A549 (cell line): Measurements from ENCODE around the gene GRIK1. TPM values are rescaled to one million over a fixed set of nuclear protein-coding genes. Genes with fewer than 3 reads are reported as not detected.

Experiments
- ATAC-seq, 2 experiments: fragments of 200-7000 bp in 1 of 2; fragments of >200 bp in 1 of 2; cut with Nextera tagmentation in 1 of 2; cut with Tn5 transposase in 1 of 2; 3 replicates each; pipeline versions ENCODE4 v1.8.0 to v1.9.1; 2018 to 2020; ENCODE audit warnings: mild to moderate bottlenecking in 1 of 2, moderate library complexity in 1 of 2
- CTCF ChIA-PET: fragments of 300-600 bp; sonication (Branson Sonifier 250); formaldehyde crosslinking; extraction: SDS; loops from one replicate; lab custom pipeline; 2021; ENCODE audit warnings: antibody characterized with exemption, inconsistent platforms; lab: Yijun Ruan, JAX
- POLR2A ChIA-PET: fragments of 350-600 bp; formaldehyde crosslinking; extraction: SDS; loops from one replicate; lab custom pipeline; 2021; ENCODE audit warnings: antibody characterized with exemption, inconsistent platforms; lab: Yijun Ruan, JAX
- DNase-seq, 2 experiments: peaks; one replicate each; pipeline versions ENCODE4 v3.0.0 to v3.0.0-alpha.2; 2011 to 2016; ENCODE audit warnings: low read depth in 1 of 2, low spot score in 1 of 2
- FAIRE-seq: peaks from 2 replicates; lab custom pipeline; 2011; peaks lifted over from hg19 to GRCh38; lab: Jason Lieb, UNC
- H3K27ac ChIP-seq, 2 experiments: fragments of >200 bp; sonication (Bioruptor Twin); formaldehyde crosslinking; 3 replicates each; pipeline ENCODE4 v1.5.1; 2016 to 2017
- H3K4me1 ChIP-seq: fragments of >200 bp; sonication (Bioruptor Twin); formaldehyde crosslinking; 3 replicates; pipeline ENCODE4 v1.6.1; 2016
- H3K4me2 ChIP-seq: fragments of >200 bp; sonication (Bioruptor Twin); formaldehyde crosslinking; 3 replicates; pipeline ENCODE4 v1.6.1; 2016
- H3K4me3 ChIP-seq: fragments of >200 bp; sonication (Bioruptor Twin); formaldehyde crosslinking; 3 replicates; pipeline ENCODE4 v1.5.1; 2016
- H3K9me3 ChIP-seq: fragments of >200 bp; sonication (Bioruptor Twin); formaldehyde crosslinking; 3 replicates; pipeline ENCODE4 v1.6.1; 2016
- BHLHE40 ChIP-seq: IDR thresholded peaks from 2 replicates; pipeline ENCODE4 v1.6.1; 2012; ENCODE audit warnings: low read depth, low read length, inconsistent platforms
- CEBPB ChIP-seq, 2 experiments: fragments of >200 bp in 1 of 2; sonication (Bioruptor Twin) in 1 of 2; formaldehyde crosslinking in 1 of 2; IDR thresholded peaks; 2 replicates each; pipeline ENCODE4 v1.6.1; 2012 to 2016
- CHD2 ChIP-seq: fragments of 150-350 bp; IDR thresholded peaks from 2 replicates; pipeline ENCODE4 v1.6.1; 2014; ENCODE audit warnings: low read length; ENCODE audit not compliant: partially characterized antibody
- E2F6 ChIP-seq: IDR thresholded peaks from 2 replicates; pipeline ENCODE4 v1.6.1; 2012; ENCODE audit warnings: low read depth, borderline replicate concordance
- EP300 ChIP-seq, 2 experiments: fragments of >200 bp; sonication (Bioruptor Twin); formaldehyde crosslinking; IDR thresholded peaks; 2 replicates in 1 of 2; 3 replicates in 1 of 2; pipeline ENCODE4 v1.6.1; 2016 to 2017
- FOSB ChIP-seq: fragments of 250-450 bp; sonication (Bioruptor Pico); IDR thresholded peaks from 2 replicates; pipeline ENCODE4 v1.5.0; 2020; ENCODE audit warnings: mild to moderate bottlenecking, moderate library complexity
- FOSL2 ChIP-seq, 2 experiments: fragments of 450-650 bp in 1 of 2; fragments of >200 bp in 1 of 2; sonication (Bioruptor Twin) in 1 of 2; formaldehyde crosslinking; IDR thresholded peaks; 2 replicates each; pipeline versions ENCODE4 v1.5.0 to v1.6.1; 2016 to 2020; ENCODE audit warnings: mild to moderate bottlenecking in 1 of 2, moderate library complexity in 1 of 2
- HEYL ChIP-seq: fragments of 250-450 bp; sonication (Bioruptor Pico); IDR thresholded peaks from 2 replicates; pipeline ENCODE4 v1.8.0; 2021; ENCODE audit warnings: mild to moderate bottlenecking, moderate library complexity
- HOXB13 ChIP-seq: fragments of 250-450 bp; sonication (Bioruptor Pico); IDR thresholded peaks from 2 replicates; pipeline ENCODE4 v1.5.0; 2020; ENCODE audit warnings: low read depth, mild to moderate bottlenecking, moderate library complexity
- HOXB5 ChIP-seq: fragments of 250-450 bp; sonication (Bioruptor Pico); IDR thresholded peaks from 2 replicates; pipeline ENCODE4 v1.5.0; 2020; ENCODE audit warnings: mild to moderate bottlenecking, moderate library complexity
- JUN ChIP-seq, 2 experiments: fragments of >200 bp; sonication (Bioruptor Twin); formaldehyde crosslinking; IDR thresholded peaks; 2 replicates in 1 of 2; 3 replicates in 1 of 2; pipeline ENCODE4 v1.6.1; 2016 to 2017
- KDM1A ChIP-seq: fragments of 200-600 bp; sonication (generic); IDR thresholded peaks from 2 replicates; pipeline ENCODE4 v1.6.1; 2016; ENCODE audit warnings: low read depth, mild to moderate bottlenecking
- MAFK ChIP-seq: fragments of 450-650 bp; IDR thresholded peaks from 2 replicates; pipeline ENCODE4 v1.6.1; 2014; ENCODE audit not compliant: partially characterized antibody
- NFE2L2 ChIP-seq: fragments of 150-350 bp; conservative IDR thresholded peaks from 2 replicates; pipeline ENCODE4 v1.6.1; 2014; ENCODE audit warnings: low read length
- NR3C1 ChIP-seq: fragments of >200 bp; sonication (Bioruptor Twin); formaldehyde crosslinking; IDR thresholded peaks from 3 replicates; pipeline ENCODE4 v1.6.1; 2017
- PHF8 ChIP-seq: fragments of 200-600 bp; sonication (generic); IDR thresholded peaks from 2 replicates; pipeline ENCODE4 v1.6.1; 2016; ENCODE audit warnings: low read depth, mild to moderate bottlenecking, antibody characterized with exemption, moderate library complexity, borderline replicate concordance
- POLR2AphosphoS2 ChIP-seq: conservative IDR thresholded peaks from 2 replicates; pipeline ENCODE4 v1.6.1; 2012; ENCODE audit warnings: low read length, improper control_type of control experiment, inconsistent platforms
- RAD21 ChIP-seq, 2 experiments: fragments of >200 bp in 1 of 2; sonication (Bioruptor Twin) in 1 of 2; formaldehyde crosslinking in 1 of 2; IDR thresholded peaks in 1 of 2; conservative IDR thresholded peaks in 1 of 2; 2 replicates in 1 of 2; 3 replicates in 1 of 2; pipeline ENCODE4 v1.6.1; 2012 to 2018; ENCODE audit warnings: inconsistent platforms in 1 of 2
- RARB ChIP-seq: fragments of 250-450 bp; sonication (Bioruptor Pico); IDR thresholded peaks from 2 replicates; pipeline ENCODE4 v1.8.0; 2021; ENCODE audit warnings: mild to moderate bottlenecking, moderate library complexity
- RCOR1 ChIP-seq: fragments of 150-350 bp; IDR thresholded peaks from 2 replicates; pipeline ENCODE4 v1.6.1; 2014; ENCODE audit warnings: antibody characterized with exemption, low read length, low read depth
- RFX5 ChIP-seq: fragments of 450-650 bp; IDR thresholded peaks from 2 replicates; pipeline ENCODE4 v1.7.1; 2014; ENCODE audit warnings: antibody characterized with exemption, mild to moderate bottlenecking, moderate library complexity
- RNF2 ChIP-seq: fragments of 200-600 bp; sonication (generic); IDR thresholded peaks from 2 replicates; pipeline ENCODE4 v1.6.1; 2016; ENCODE audit warnings: low read depth, mild to moderate bottlenecking, antibody characterized with exemption, moderate library complexity, borderline replicate concordance
- SMC3 ChIP-seq: fragments of >200 bp; sonication (Bioruptor Twin); formaldehyde crosslinking; IDR thresholded peaks from 3 replicates; pipeline ENCODE4 v1.6.1; 2018; ENCODE audit warnings: inconsistent platforms
- SREBF2 ChIP-seq: fragments of 450-650 bp; IDR thresholded peaks from 2 replicates; pipeline ENCODE4 v1.6.1; 2014; ENCODE audit warnings: mild to moderate bottlenecking, moderate library complexity
- TFCP2L1 ChIP-seq: fragments of 250-450 bp; sonication (Bioruptor Pico); IDR thresholded peaks from 2 replicates; pipeline ENCODE4 v1.5.0; 2021; ENCODE audit warnings: mild to moderate bottlenecking
- TP53 ChIP-seq: fragments of 250-450 bp; sonication (Bioruptor Pico); IDR thresholded peaks from 2 replicates; pipeline ENCODE4 v1.5.0; 2021; ENCODE audit warnings: mild to moderate bottlenecking, moderate library complexity
- USF2 ChIP-seq: fragments of 450-650 bp; IDR thresholded peaks from 2 replicates; pipeline ENCODE4 v1.6.1; 2014; ENCODE audit warnings: antibody characterized with exemption
- ZFP36 ChIP-seq: fragments of 450-650 bp; IDR thresholded peaks from 2 replicates; pipeline ENCODE4 v1.6.1; 2014; ENCODE audit warnings: borderline replicate concordance; ENCODE audit not compliant: partially characterized antibody
- ZSCAN20 ChIP-seq: fragments of 250-450 bp; sonication (Bioruptor Pico); IDR thresholded peaks from 2 replicates; pipeline ENCODE4 v1.8.0; 2022; ENCODE audit warnings: mild to moderate bottlenecking, moderate library complexity
- WGBS: methylation state at CpG from one replicate; pipeline ENCODE4 v1.1.6; 2017; ENCODE audit errors: missing lambda C conversion rate; 5-methylcytosine and 5-hydroxymethylcytosine counted together
- polyA plus RNA-seq, 4 experiments: library from polyadenylated mRNA; depleted of rRNA in 3 of 4; stranded (reverse); fragments of >200 nt; fragmentation: RNase III in 1 of 4; extraction: RNeasy Plus Mini Kit Qiagen cat#74134 plus additional on column Dnase treatment in 1 of 4; gene quantifications; 2 replicates in 3 of 4; 3 replicates in 1 of 4; pipeline ENCODE4 v1.2.3, GENCODE V29; 2011 to 2017
- TF ChIP-seq, protein P1 (sequence below): fragments of 250-450 bp; sonication (Bioruptor Pico); IDR thresholded peaks from 2 replicates; pipeline ENCODE4 v1.5.0; 2020; ENCODE audit warnings: low read depth, mild to moderate bottlenecking, moderate library complexity
- TF ChIP-seq, protein P2 (sequence below): fragments of >200 bp; sonication (Bioruptor Twin); formaldehyde crosslinking; IDR thresholded peaks from 3 replicates; pipeline ENCODE4 v1.5.1; 2016

The GRIK1 gene
- polyA plus RNA-seq, 2 of the 4 experiments (the other 2 are of a cell fraction), result not detected

- DNase-seq, result no peak
- FAIRE-seq, result no peak
- CTCF ChIA-PET, result no interaction called here
- Histone ChIP-seq H3K4me1 (no peaks in the 10 kb centered on the region), H3K4me3 (no peak overlapping the region), H3K27ac (no peak overlapping the region), H3K4me2 (no peak overlapping the region), H3K9me3 (no peaks in the 10 kb centered on the region)
- TF ChIP-seq MAFK, result no peak
- TF ChIP-seq FOSL2 (IDR thresholded peaks at IDR 0.05), result no peak
- TF ChIP-seq FOSL2 (CRISPR knock-in tag; IDR thresholded peaks at IDR 0.05), result no peak
- TF ChIP-seq RARB, result no peak
- no peak for TF ChIP-seq ZFP36
- TF ChIP-seq HOXB5, result no peak
- no peak for TF ChIP-seq POLR2AphosphoS2
- no peak for TF ChIP-seq RFX5
- TF ChIP-seq, protein P1, sequence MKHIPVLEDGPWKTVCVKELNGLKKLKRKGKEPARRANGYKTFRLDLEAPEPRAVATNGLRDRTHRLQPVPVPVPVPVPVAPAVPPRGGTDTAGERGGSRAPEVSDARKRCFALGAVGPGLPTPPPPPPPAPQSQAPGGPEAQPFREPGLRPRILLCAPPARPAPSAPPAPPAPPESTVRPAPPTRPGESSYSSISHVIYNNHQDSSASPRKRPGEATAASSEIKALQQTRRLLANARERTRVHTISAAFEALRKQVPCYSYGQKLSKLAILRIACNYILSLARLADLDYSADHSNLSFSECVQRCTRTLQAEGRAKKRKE, result no peak
- no peak for TF ChIP-seq FOSB (CRISPR knock-in tag)
- TF ChIP-seq ZSCAN20 (CRISPR knock-in tag), result no peak
- TF ChIP-seq EP300 (IDR thresholded peaks at IDR 0.05), result no peak
- no peak for TF ChIP-seq TP53 (CRISPR knock-in tag)
- no peak for TF ChIP-seq RNF2
- no peak for TF ChIP-seq NR3C1
- TF ChIP-seq SMC3, result no peak
- no peak for TF ChIP-seq PHF8
- TF ChIP-seq CHD2, result no peak
- no peak for TF ChIP-seq JUN (IDR thresholded peaks at IDR 0.05)
- POLR2A ChIA-PET, result no interaction called here
- WGBS, result 19% methylated on average over 3 of the region's 3 CpGs
- no peak for ATAC-seq
These were observed 313.8 kb downstream of the GRIK1 start for GRCh38 chr21:29625990-29626389.

GRCh38 chr21:29624776-29625175, 315.0 kb downstream of the GRIK1 start:
- FAIRE-seq, result no peak
- Histone ChIP-seq H3K27ac (no peak overlapping the region), H3K4me3 (no peak overlapping the region), H3K4me2 (no peak overlapping the region), H3K4me1 (no peaks in the 10 kb centered on the region), H3K9me3 (no peaks in the 10 kb centered on the region)
- WGBS, result 43% methylated on average over 6 of the region's 6 CpGs
- ATAC-seq, result no peak
- DNase-seq, result no peak
- POLR2A ChIA-PET, result no interaction called here
- TF ChIP-seq EP300 (IDR thresholded peaks at IDR 0.05) (no peak), RNF2 (no peak), FOSL2 (IDR thresholded peaks at IDR 0.05) (no peak), FOSL2 (CRISPR knock-in tag; IDR thresholded peaks at IDR 0.05) (no peak), HOXB13 (CRISPR knock-in tag) (no peak), KDM1A (no peak), NFE2L2 (no peak), E2F6 (no peak)
- TF ChIP-seq, protein P1, result no peak
- CTCF ChIA-PET, result interaction anchor here (0.6 kb wide), 1 partner anchor 12 kb away, joined by 3 read pairs; no protein-coding TSS in a partner anchor

- no peak for FAIRE-seq
- ChIA-PET CTCF (no interaction called here), POLR2A (no interaction called here)
- H3K4me2 ChIP-seq, result no peak overlapping the region
- no peak for DNase-seq
- H3K9me3 ChIP-seq, result no peaks in the 10 kb centered on the region
- no peak overlapping the region for H3K4me3 ChIP-seq
- no peak overlapping the region for H3K27ac ChIP-seq
- H3K4me1 ChIP-seq, result no peaks in the 10 kb centered on the region
- ATAC-seq, result no peak
- TF ChIP-seq RCOR1 (no peak), TP53 (CRISPR knock-in tag) (no peak), SREBF2 (no peak), HEYL (CRISPR knock-in tag) (no peak), MAFK (no peak), HOXB13 (CRISPR knock-in tag) (no peak), HOXB5 (no peak), TFCP2L1 (CRISPR knock-in tag) (no peak), RNF2 (no peak), BHLHE40 (no peak), RAD21 (conservative IDR thresholded peaks at IDR 0.05 in 1 of 2, IDR thresholded peaks at IDR 0.05 in 1 of 2) (no peak), CEBPB (IDR thresholded peaks at IDR 0.05) (no peak), USF2 (no peak), ZFP36 (no peak)
- TF ChIP-seq, protein P2, sequence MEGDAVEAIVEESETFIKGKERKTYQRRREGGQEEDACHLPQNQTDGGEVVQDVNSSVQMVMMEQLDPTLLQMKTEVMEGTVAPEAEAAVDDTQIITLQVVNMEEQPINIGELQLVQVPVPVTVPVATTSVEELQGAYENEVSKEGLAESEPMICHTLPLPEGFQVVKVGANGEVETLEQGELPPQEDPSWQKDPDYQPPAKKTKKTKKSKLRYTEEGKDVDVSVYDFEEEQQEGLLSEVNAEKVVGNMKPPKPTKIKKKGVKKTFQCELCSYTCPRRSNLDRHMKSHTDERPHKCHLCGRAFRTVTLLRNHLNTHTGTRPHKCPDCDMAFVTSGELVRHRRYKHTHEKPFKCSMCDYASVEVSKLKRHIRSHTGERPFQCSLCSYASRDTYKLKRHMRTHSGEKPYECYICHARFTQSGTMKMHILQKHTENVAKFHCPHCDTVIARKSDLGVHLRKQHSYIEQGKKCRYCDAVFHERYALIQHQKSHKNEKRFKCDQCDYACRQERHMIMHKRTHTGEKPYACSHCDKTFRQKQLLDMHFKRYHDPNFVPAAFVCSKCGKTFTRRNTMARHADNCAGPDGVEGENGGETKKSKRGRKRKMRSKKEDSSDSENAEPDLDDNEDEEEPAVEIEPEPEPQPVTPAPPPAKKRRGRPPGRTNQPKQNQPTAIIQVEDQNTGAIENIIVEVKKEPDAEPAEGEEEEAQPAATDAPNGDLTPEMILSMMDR, result no peak
These were observed 318.3 kb downstream of the GRIK1 start for GRCh38 chr21:29621525-29621924.
